Caki2 (cell line): Measurements from ENCODE around the gene FKRP. TPM values are rescaled to one million over a fixed set of nuclear protein-coding genes. Genes with fewer than 3 reads are reported as not detected.
"Not testable (repeated sequence)": the region's sequence is repeated elsewhere in the genome, so short reads cannot be mapped to it uniquely, and the experiment has no call there.

Experiments used
- DNase-seq: peaks from one replicate; pipeline ENCODE4 v3.0.0-alpha.2; 2015; ENCODE audit warnings: low read depth
- in situ Hi-C: cut with HindIII; loops from 2 replicates; pipeline ENCODE4 v1.10.0; 2016; ENCODE audit warnings: low sequenced_read_pairs, low pct_unique_long_range_greater_than_20kb, mixed read lengths
- total RNA-seq: library from RNA; depleted of rRNA; stranded (reverse); fragments of >200 nt; shearing (Covaris generic); gene quantifications from 2 replicates; pipeline ENCODE4 v1.2.3, GENCODE V29; 2014; ENCODE audit warnings: low replicate concordance; rRNA removed

Gene FKRP, protein sequence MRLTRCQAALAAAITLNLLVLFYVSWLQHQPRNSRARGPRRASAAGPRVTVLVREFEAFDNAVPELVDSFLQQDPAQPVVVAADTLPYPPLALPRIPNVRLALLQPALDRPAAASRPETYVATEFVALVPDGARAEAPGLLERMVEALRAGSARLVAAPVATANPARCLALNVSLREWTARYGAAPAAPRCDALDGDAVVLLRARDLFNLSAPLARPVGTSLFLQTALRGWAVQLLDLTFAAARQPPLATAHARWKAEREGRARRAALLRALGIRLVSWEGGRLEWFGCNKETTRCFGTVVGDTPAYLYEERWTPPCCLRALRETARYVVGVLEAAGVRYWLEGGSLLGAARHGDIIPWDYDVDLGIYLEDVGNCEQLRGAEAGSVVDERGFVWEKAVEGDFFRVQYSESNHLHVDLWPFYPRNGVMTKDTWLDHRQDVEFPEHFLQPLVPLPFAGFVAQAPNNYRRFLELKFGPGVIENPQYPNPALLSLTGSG
- total RNA-seq = 17.6 and 23.7 TPM in 2 replicates

DNA sequence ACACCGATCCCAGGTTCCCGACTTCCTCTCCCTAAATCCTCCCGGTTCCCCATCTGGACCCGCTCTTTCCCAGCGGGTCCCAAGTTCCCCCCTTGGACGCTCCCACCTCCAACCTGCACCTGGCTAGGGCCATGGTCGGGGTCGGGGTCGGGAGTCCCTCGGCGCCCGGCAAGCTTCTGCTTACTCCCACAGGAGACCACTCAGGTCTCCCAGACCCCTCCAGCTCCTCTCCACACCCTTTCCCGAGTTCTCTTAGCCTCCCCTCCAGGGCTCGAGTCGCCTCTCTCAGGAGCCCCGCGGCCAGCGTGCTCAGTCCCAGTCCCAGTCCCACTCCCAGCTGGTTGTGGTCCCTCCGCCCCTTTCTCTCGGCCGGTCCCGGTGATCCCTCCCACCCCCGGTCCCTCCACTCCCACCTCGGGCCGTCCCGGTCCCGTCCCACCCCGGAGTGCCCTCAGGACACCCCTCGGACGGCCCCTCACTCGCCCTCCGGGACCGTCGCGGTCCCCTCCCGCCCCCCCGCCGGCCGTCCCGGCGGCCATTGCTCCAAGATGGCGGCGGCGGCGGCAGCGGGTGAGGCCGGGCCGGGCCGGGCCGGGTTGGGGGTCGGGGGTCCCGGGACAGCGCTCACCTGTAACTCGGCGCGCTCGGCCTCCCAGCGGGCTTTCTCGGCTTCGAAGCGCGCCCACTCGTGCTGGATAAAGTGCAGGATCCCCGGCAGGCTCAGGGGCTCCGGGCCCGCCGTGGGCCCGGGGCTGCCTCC, at the start of gene FKRP:
Gene FKRP (plus strand): TSS at position 537 of the 760 bp plus-strand sequence. CDS start 9,394 bp downstream, outside the sequence.
- in situ Hi-C loops = no loop called here
- DNase-seq = no peak

GRCh38 chr19:46696866-46697203, 49.0 kb upstream of the FKRP start:
- in situ Hi-C loops = no loop called here
- no peak for DNase-seq

- in situ Hi-C loops = no loop called here
- peak; percentile 77 for DNase-seq
These were observed 48.5 kb upstream of the FKRP start for GRCh38 chr19:46697204-46697960.

- in situ Hi-C loops = no loop called here
- no peak for DNase-seq
These were observed 47.2 kb upstream of the FKRP start for GRCh38 chr19:46698395-46699321.

- DNase-seq = no peak
- in situ Hi-C loops = no loop called here
These were observed 45.2 kb upstream of the FKRP start for GRCh38 chr19:46700704-46701103.

GRCh38 chr19:46704379-46705076, 41.3 kb upstream of the FKRP start:
- in situ Hi-C loops = no loop called here
- no peak for DNase-seq

DNA sequence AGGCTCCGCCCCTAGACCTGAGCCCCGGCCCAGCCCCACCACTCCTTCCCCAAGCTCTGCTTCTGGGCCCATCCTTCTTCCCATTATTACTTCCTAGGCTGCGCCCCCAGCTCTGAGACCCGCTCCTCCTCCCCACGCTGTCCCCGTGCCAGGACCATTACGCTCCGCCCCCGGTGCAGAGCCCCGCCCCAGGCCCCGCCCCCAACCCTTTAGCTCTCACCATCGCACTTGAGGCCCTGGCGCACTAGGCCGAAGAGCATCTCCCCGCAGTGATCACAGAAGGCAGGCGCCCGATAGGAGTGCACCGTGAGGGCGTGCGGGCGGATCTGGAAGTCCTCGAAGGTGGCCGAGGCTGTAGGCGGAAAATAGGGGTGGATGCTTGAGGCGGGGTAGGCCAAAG, 35.2 kb upstream of the FKRP start:
- in situ Hi-C loops = no loop called here
- DNase-seq = no peak

- in situ Hi-C loops, DNase-seq: not testable (repeated sequence)
These were observed 33.0 kb upstream of the FKRP start for GRCh38 chr19:46712768-46713338.

GRCh38 chr19:46713781-46714443, 31.9 kb upstream of the FKRP start:
- in situ Hi-C loops = no loop called here
- DNase-seq = peak; percentile 77

- in situ Hi-C loops = no loop called here
- no peak for DNase-seq
These were observed 31.3 kb upstream of the FKRP start for GRCh38 chr19:46714444-46715106.

DNA sequence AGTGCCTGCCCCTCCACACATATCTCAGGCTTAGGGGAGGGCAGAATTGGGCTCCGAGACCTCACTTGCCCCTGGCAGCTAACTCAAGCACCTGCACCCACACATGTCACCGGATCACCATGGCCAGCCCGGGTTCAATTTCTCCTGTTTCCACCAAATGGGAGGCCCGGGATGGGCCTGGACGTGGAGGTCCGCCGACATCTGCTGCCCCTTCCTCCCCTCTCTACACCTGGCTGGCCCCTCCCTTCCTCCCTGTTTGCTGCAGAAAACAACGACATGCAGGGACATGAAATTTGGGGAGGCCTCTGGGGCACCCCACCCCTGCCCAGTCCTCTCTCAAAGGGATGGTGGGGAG, 30.3 kb upstream of the FKRP start:
- no peak for DNase-seq
- in situ Hi-C loops = no loop called here

- no peak for DNase-seq
- in situ Hi-C loops = no loop called here
These were observed 29.7 kb upstream of the FKRP start for GRCh38 chr19:46715975-46716671.

DNA sequence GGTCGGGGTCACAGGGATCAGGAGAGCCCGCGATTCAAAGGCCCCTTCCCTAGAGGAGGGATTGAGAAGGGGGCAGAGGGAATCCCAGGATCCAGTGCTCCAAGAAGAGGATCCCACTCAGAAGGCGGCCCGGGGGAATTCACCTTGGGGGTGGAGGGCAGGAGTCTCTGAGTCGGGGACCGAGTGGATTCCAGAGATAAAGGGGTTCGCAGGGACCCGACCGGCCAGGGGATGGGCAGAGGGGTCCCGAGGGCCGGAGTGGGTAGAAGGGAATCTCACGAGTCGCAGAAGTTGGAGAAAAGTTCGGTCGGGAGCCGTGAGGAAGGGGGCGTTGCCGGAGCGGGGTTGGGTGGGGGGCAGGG, 29.2 kb upstream of the FKRP start:
- DNase-seq = no peak
- in situ Hi-C loops = no loop called here

DNA sequence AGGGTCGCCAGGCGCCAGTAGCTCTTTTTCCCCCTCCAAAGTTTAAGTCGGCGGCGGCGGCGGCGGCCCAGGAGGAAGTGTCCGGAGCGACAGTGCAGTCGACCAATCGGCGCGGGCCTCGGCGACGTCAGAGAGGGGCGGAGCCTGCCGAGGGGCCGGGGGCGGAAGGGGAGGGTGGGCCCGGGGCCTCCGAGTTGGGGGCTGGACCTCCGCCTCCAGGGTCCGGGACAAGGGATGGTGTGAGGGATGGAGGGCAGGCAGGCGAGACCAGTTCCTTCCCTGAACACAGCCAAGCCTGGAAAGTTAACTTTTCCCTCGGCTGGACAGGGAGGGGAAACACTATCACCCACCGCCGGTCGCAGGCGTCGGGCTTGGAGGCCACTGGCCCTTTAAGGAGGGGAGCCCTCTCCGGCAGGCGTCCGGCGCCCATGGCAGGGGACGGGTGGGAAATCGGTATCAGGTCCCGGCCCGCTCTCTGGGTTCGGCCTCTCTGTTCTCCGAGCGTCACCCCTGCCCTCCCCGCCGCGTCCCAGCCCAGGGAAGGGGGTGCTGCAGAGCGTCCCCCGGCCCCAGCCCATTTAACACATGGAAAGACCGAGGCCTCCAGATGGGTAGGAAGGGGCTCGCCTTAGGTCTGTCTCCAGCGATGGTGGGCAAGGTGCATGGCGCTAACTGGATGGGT, 28.7 kb upstream of the FKRP start, which contains the start of gene PRKD2:
Gene PRKD2 (minus strand): TSS at position 81 of the 682 bp plus-strand sequence. CDS start 744 bp downstream, outside the sequence.
- peak; percentile 68 for DNase-seq
- in situ Hi-C loops = no loop called here

DNA sequence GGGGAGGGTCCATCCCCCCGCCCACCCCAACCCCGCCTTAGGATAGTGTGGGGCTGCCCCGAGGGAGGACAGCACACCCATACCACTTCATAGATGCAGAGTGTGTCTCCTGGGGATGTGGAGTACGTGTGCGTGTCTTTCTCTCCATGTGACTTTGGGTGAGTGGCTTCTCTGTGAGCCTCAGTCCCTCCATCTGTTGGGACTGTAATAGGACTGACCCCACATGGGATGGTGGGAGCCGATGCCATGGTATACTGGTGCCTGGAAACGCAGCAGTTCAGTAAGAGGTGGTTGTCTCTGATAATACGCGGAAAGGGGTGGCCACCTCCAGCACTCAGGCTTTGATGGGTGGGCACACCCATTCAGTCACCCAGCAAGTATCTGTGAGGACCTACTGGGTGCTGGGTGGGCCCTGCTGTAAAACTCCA, 28.1 kb upstream of the FKRP start:
- in situ Hi-C loops = no loop called here
- DNase-seq = no peak
